Gastrocnemius medialis (tissue), 4 donors: Measurements from ENCODE around the gene GABRR2. TPM values are rescaled to one million over a fixed set of nuclear protein-coding genes. Genes with fewer than 3 reads are reported as not detected.

Experiments
- ATAC-seq, 2 donors: fragments of 150-250 bp; one replicate each; pipeline ENCODE4 v1.9.1; 2016
- DNase-seq, 2 donors: peaks; one replicate each; pipeline ENCODE4 v3.0.0-alpha.2; 2019
- H3K27ac ChIP-seq, 4 donors: fragments of 200-600 bp; sonication (generic); 1 replicate in 1 of 4; 2 replicates in 3 of 4; pipeline ENCODE4 v1.5.1; 2016 to 2018; ENCODE audit warnings: mild to moderate bottlenecking in 2 of 4, moderate library complexity in 1 of 4
- H3K27me3 ChIP-seq, 3 donors: fragments of 200-600 bp; sonication (generic) in 2 of 3; 1 replicate in 1 of 3; 2 replicates in 2 of 3; pipeline versions ENCODE4 v1.5.1 to v1.6.0; 2016 to 2019; ENCODE audit warnings: mild to moderate bottlenecking in 1 of 3, moderate library complexity in 1 of 3
- H3K36me3 ChIP-seq, 2 donors: fragments of 200-600 bp; sonication (generic) in 1 of 2; one replicate each; pipeline ENCODE4 v1.5.1; 2017 to 2018
- H3K4me1 ChIP-seq, 2 donors: fragments of 200-600 bp; sonication (generic) in 1 of 2; one replicate each; pipeline ENCODE4 v1.5.1; 2016 to 2017; ENCODE audit warnings: mild to moderate bottlenecking in 2 of 2
- H3K4me3 ChIP-seq, 4 donors: fragments of 200-600 bp; sonication (generic) in 3 of 4; 1 replicate in 1 of 4; 2 replicates in 3 of 4; pipeline ENCODE4 v1.5.1; 2016 to 2019; ENCODE audit warnings: mild to moderate bottlenecking in 2 of 4
- H3K9me3 ChIP-seq, 3 donors: fragments of 200-600 bp; sonication (generic) in 2 of 3; 1 replicate in 1 of 3; 2 replicates in 2 of 3; pipeline ENCODE4 v1.5.1; 2016 to 2019
- POLR2A ChIP-seq, 2 donors: fragments of 450-650 bp; IDR thresholded peaks; one replicate each; pipeline ENCODE4 v1.6.1; 2017; ENCODE audit warnings: antibody characterized with exemption in 2 of 2, mild to moderate bottlenecking in 2 of 2, moderate library complexity in 2 of 2
- in situ Hi-C, 4 donors: fragments of 200-750 bp; cut with MboI; loops; one replicate each; pipeline versions ENCODE4 v1.15.0 to v1.8.0; 2017; ENCODE audit warnings: low sequenced_read_pairs in 4 of 4
- intact Hi-C: fragments of 100-400 bp; cut with DNase I; formaldehyde crosslinking; loops from one replicate; pipeline ENCODE4 v1.15.1; 2023; ENCODE audit warnings: low total_unique reads
- total RNA-seq, 4 donors: library from RNA; depleted of rRNA; stranded (reverse); fragments of >200 nt; gene quantifications; one replicate each; pipeline versions ENCODE4 v1.1.0 to v1.2.3, GENCODE V29; 2016
- TF ChIP-seq, protein P1 (sequence below), 5 experiments: fragments of 450-650 bp in 3 of 5; fragments of 200-600 bp in 2 of 5; sonication (generic) in 2 of 5; IDR thresholded peaks in 4 of 5; conservative IDR thresholded peaks in 1 of 5; 1 replicate in 4 of 5; 2 replicates in 1 of 5; pipeline ENCODE4 v1.5.1; 2016 to 2019; ENCODE audit warnings: antibody characterized with exemption in 5 of 5, mild to moderate bottlenecking in 3 of 5, moderate library complexity in 3 of 5

The GABRR2 gene
- total RNA-seq, 4 donors from 2014 or later = 0.24 to 0.71 TPM; not detected in 2

DNA sequence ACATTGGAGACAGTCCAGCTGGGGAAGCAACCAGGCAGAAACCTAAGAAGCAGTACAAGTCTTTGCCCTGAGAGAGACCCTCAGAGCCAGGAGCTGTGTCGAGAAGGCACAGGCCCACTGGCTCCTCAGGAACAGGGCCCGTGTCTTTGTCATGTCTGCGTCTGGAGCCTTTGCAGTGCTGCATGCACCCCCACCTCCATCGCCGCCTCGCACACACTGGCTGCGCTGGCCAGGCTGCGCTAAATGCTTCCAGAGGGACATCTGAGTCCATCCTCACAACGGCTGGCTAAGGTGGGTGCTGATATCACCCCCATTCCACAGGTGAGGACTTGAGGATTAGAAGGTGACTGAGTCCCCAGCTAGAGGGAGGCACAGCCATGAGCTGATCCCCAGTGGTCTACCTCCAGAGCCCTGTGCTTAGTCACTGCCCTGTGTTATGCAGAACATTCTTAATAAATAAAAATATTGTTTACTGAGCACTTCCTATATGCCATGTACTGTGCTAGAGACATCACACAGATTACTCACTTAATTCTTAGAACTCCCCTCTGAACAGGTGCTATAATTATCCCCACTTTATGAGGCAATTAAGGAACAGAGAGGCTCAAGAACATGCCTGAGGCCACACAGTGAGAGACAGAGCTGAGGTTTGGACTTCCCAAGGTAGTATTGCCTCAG is 27.6 kb downstream of the GABRR2 start:
- no peak for TF ChIP-seq POLR2A (IDR thresholded peaks at IDR 0.05)
- TF ChIP-seq, protein P1, sequence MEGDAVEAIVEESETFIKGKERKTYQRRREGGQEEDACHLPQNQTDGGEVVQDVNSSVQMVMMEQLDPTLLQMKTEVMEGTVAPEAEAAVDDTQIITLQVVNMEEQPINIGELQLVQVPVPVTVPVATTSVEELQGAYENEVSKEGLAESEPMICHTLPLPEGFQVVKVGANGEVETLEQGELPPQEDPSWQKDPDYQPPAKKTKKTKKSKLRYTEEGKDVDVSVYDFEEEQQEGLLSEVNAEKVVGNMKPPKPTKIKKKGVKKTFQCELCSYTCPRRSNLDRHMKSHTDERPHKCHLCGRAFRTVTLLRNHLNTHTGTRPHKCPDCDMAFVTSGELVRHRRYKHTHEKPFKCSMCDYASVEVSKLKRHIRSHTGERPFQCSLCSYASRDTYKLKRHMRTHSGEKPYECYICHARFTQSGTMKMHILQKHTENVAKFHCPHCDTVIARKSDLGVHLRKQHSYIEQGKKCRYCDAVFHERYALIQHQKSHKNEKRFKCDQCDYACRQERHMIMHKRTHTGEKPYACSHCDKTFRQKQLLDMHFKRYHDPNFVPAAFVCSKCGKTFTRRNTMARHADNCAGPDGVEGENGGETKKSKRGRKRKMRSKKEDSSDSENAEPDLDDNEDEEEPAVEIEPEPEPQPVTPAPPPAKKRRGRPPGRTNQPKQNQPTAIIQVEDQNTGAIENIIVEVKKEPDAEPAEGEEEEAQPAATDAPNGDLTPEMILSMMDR (IDR thresholded peaks at IDR 0.05 in 4 of 5, conservative IDR thresholded peaks at IDR 0.05 in 1 of 5) = no peak
- Histone ChIP-seq H3K36me3 (no peaks in the 10 kb centered on the region), H3K4me3 (no peak overlapping the region), H3K4me1 (no peaks in the 10 kb centered on the region), H3K27ac (no peak overlapping the region), H3K27me3 (no peaks in the 10 kb centered on the region), H3K9me3 (no peaks in the 10 kb centered on the region)
- in situ Hi-C loops = no loop called here
- intact Hi-C loops = no loop called here
- no peak for DNase-seq
- no peak for ATAC-seq

DNA sequence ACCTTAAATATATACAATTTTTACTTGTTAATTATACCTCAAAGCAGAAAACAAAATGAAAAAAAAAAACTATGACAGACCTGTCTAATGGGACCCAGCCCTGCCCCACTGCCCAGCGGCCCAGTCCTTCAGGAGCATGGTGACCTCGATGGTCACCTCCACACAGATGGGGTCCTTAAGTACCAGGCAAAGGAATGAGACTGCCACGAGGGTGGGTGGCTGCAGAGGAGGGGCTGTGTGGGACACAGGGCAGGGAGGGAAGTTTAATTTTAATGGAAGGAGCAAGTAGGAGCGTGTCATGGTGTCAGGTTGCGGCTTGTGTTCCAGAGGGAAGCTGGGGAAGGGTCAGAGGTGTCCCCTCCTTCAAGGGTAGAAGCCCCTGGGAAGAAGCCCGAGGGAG is 28.6 kb downstream of the GABRR2 start:
- no peaks in the 10 kb centered on the region for H3K9me3 ChIP-seq
- in situ Hi-C loops = no loop called here
- no peaks in the 10 kb centered on the region for H3K4me1 ChIP-seq
- intact Hi-C loops = no loop called here
- H3K27me3 ChIP-seq = no peaks in the 10 kb centered on the region
- no peak overlapping the region for H3K4me3 ChIP-seq
- no peak for DNase-seq
- H3K27ac ChIP-seq = no peak overlapping the region
- no peak for ATAC-seq
- TF ChIP-seq, protein P1 (IDR thresholded peaks at IDR 0.05 in 4 of 5, conservative IDR thresholded peaks at IDR 0.05 in 1 of 5) = no peak
- no peak for TF ChIP-seq POLR2A (IDR thresholded peaks at IDR 0.05)
- H3K36me3 ChIP-seq = no peaks in the 10 kb centered on the region

DNA sequence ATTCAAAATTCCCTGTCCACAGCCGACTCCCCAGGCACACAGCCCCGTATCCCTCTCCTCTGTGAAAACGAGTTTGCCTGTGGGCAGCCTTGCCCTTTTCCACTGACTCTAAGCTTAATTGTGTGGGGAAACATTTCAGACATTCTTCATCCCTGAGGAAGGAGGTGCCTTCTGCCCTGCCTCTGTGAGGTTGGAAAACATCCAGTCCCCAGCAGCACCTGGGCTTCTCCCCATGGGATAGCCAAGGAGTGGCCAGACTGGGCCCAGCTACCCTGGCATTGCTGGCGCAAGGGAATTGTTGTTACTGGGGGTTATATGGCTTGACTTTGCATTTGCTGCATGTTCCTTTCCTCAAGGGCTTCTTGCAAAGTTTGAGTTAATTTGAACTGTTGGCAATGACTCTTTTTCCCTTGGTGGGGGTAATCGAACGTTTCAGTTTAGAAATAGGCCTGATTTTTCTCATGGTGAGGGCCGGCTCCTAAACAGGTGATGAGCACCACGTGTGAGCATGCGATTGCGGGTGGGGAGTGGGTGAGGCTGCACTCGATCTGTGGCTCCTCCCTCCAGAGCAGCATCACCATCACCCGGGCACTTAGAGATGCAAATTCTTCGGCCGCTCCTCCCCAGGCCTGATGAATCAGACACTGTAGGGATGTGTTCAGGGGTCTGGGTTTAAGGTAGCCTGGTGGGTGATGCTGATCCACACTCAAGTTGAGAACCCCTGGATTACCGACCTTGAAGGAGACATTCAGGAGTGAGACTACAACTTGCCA is 29.9 kb downstream of the GABRR2 start:
- ATAC-seq (no peak), DNase-seq (no peak)
- in situ Hi-C loops = no loop called here
- intact Hi-C loops = no loop called here
- Histone ChIP-seq H3K27ac (no peak overlapping the region), H3K9me3 (no peaks in the 10 kb centered on the region), H3K36me3 (no peaks in the 10 kb centered on the region), H3K4me1 (no peaks in the 10 kb centered on the region), H3K27me3 (no peaks in the 10 kb centered on the region), H3K4me3 (no peak overlapping the region)
- no peak for TF ChIP-seq POLR2A (IDR thresholded peaks at IDR 0.05)
- TF ChIP-seq, protein P1 (IDR thresholded peaks at IDR 0.05 in 4 of 5, conservative IDR thresholded peaks at IDR 0.05 in 1 of 5) = no peak

- H3K27me3 ChIP-seq = no peaks in the 10 kb centered on the region
- intact Hi-C loops = no loop called here
- TF ChIP-seq, protein P1 (IDR thresholded peaks at IDR 0.05 in 4 of 5, conservative IDR thresholded peaks at IDR 0.05 in 1 of 5) = no peak
- no peak for TF ChIP-seq POLR2A (IDR thresholded peaks at IDR 0.05)
- no peaks in the 10 kb centered on the region for H3K4me1 ChIP-seq
- ATAC-seq = no peak
- H3K27ac ChIP-seq = no peak overlapping the region
- no peak overlapping the region for H3K4me3 ChIP-seq
- no peak for DNase-seq
- H3K9me3 ChIP-seq = no peaks in the 10 kb centered on the region
- no peaks in the 10 kb centered on the region for H3K36me3 ChIP-seq
- in situ Hi-C loops = no loop called here
These were observed 31.0 kb downstream of the GABRR2 start for GRCh38 chr6:89284081-89284480.
